Panc1 (cell line): ENCODE results near the gene SLC25A33. TPM values are rescaled to one million over a fixed set of nuclear protein-coding genes. Genes with fewer than 3 reads are reported as not detected.

Experiments used
- ATAC-seq: fragments of 200-7000 bp; cut with Tn5 transposase; 2 replicates; pipeline ENCODE4 v1.9.1; 2020; ENCODE audit warnings: mild to moderate bottlenecking, moderate library complexity
- BruUV-seq: library from RNA; stranded (reverse); fragments of 400-500 nt; replicated peaks from 2 replicates; lab custom pipeline; 2021; lab: Mats Ljungman, UMichigan
- CTCF ChIA-PET: fragments of 300-600 bp; sonication (Branson Sonifier 250); formaldehyde crosslinking; loops from one replicate; lab custom pipeline; 2022; ENCODE audit warnings: antibody characterized with exemption; lab: Charles Lee
- POLR2A ChIA-PET: fragments of 300-600 bp; sonication (Branson Sonifier 250); formaldehyde crosslinking; loops from one replicate; lab custom pipeline; 2022; ENCODE audit warnings: antibody characterized with exemption; lab: Charles Lee
- DNase-seq: peaks from one replicate; pipeline ENCODE4 v3.0.0-alpha.2; 2010; ENCODE audit warnings: low read depth, low spot score
- H3K27ac ChIP-seq: 2 replicates; pipeline ENCODE4 v1.5.1; 2011; ENCODE audit warnings: mild to moderate bottlenecking, low read length, inconsistent platforms
- H3K27me3 ChIP-seq: fragments of 200-500 bp; sonication (Bioruptor generic); 2 replicates; pipeline ENCODE4 v1.6.0; 2014; ENCODE audit warnings: low read length, inconsistent platforms; ENCODE audit not compliant: control insufficient read depth, insufficient read depth
- H3K36me3 ChIP-seq: fragments of 200-500 bp; sonication (Bioruptor generic); 2 replicates; pipeline ENCODE4 v1.5.1; 2014; ENCODE audit warnings: inconsistent platforms, mild to moderate bottlenecking, low read length, moderate library complexity; ENCODE audit not compliant: control insufficient read depth, insufficient read depth
- H3K4me1 ChIP-seq: 2 replicates; pipeline ENCODE4 v1.5.1; 2011; ENCODE audit warnings: inconsistent platforms, mild to moderate bottlenecking, low read length, moderate library complexity; ENCODE audit not compliant: control insufficient read depth, insufficient read depth
- H3K4me3 ChIP-seq, 2 experiments: 2 replicates each; pipeline ENCODE4 v1.5.1; 2011 to 2012; ENCODE audit warnings: low read depth in 2 of 2, low read length in 2 of 2, mild to moderate bottlenecking in 2 of 2, inconsistent platforms in 1 of 2, moderate library complexity in 1 of 2
- H3K9me3 ChIP-seq: fragments of 200-500 bp; sonication (Bioruptor generic); 2 replicates; pipeline ENCODE4 v1.5.1; 2014; ENCODE audit warnings: low read depth, mild to moderate bottlenecking, inconsistent platforms, low read length, moderate library complexity; ENCODE audit not compliant: control insufficient read depth, insufficient read depth
- CTCF ChIP-seq: fragments of 450-650 bp; IDR thresholded peaks from 2 replicates; pipeline ENCODE4 v1.5.1; 2017; ENCODE audit warnings: mild to moderate bottlenecking
- POLR2AphosphoS5 ChIP-seq: IDR thresholded peaks from 2 replicates; pipeline ENCODE4 v1.6.1; 2012; ENCODE audit warnings: mild to moderate bottlenecking, low read depth, low read length, moderate library complexity
- REST ChIP-seq, 2 experiments: IDR thresholded peaks; 2 replicates each; pipeline ENCODE4 v1.6.1; 2011 to 2012; ENCODE audit warnings: low read depth in 2 of 2, control low read depth in 1 of 2, low read length in 1 of 2, mild to moderate bottlenecking in 1 of 2, moderate library complexity in 1 of 2; ENCODE audit not compliant: insufficient read depth in 1 of 2
- SIN3A ChIP-seq: IDR thresholded peaks from 2 replicates; pipeline ENCODE4 v1.6.1; 2012; ENCODE audit warnings: low read depth, mild to moderate bottlenecking, low read length, moderate library complexity, borderline replicate concordance; ENCODE audit not compliant: insufficient read depth
- TCF7L2 ChIP-seq: IDR thresholded peaks from 2 replicates; pipeline ENCODE4 v1.6.1; 2011; ENCODE audit warnings: mild to moderate bottlenecking, low read depth, low read length, inconsistent platforms
- in situ Hi-C: cut with HindIII; loops from 2 replicates; pipeline ENCODE4 v1.10.0; 2016; ENCODE audit warnings: low sequenced_read_pairs, low pct_unique_long_range_greater_than_20kb
- intact Hi-C: fragments of 100-400 bp; cut with micrococcal nuclease; formaldehyde crosslinking; loops from one replicate; pipeline ENCODE4 v1.10.0; 2022; ENCODE audit not compliant: unreplicated experiment
- total RNA-seq: library from RNA; stranded (reverse); gene quantifications from one replicate; pipeline ENCODE4 v1.2.1, GENCODE V29; 2021; ENCODE audit not compliant: unreplicated experiment

SLC25A33 gene
- total RNA-seq, 1 experiment from 2014 or later = 13.4 TPM

DNA sequence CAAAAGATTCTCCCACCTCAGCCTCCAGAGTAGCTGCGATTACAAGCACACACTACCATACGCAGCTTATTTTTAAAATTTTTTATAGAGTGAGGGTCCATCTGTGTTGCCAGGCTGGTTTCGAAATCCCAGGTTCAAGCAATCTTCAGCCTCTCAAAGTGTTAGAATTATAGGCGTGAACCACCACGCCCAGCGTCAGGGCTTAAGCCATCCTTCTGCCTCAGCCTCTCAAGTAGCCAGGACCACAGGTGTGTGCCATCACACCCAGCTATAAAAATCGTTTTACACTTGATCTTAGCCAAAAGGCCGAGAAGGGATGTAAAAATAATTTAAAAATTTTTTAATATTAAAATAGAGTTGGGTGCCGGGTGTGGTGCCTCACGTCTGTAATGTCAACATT lies 4.3 kb upstream of the SLC25A33 start:
- peaks cover 8% of the 10 kb centered on the region for H3K4me1 ChIP-seq
- DNase-seq (no peak), ATAC-seq (no peak)
- no peaks in the 10 kb centered on the region for H3K36me3 ChIP-seq
- ChIA-PET POLR2A (no interaction called here), CTCF (no interaction called here)
- in situ Hi-C loops (no loop called here), intact Hi-C loops (no loop called here)
- no peak overlapping the region for H3K4me3 ChIP-seq
- no peak overlapping the region for H3K27ac ChIP-seq
- no peaks in the 10 kb centered on the region for H3K27me3 ChIP-seq
- H3K9me3 ChIP-seq = no peaks in the 10 kb centered on the region
- TF ChIP-seq POLR2AphosphoS5 = no peak
- no peak for TF ChIP-seq CTCF
- TF ChIP-seq SIN3A = no peak
- no peak for TF ChIP-seq REST (IDR thresholded peaks at IDR 0.05; ENCODE audit: insufficient read depth in 1 of 2, low read depth in 2 of 2, low read length in 1 of 2)
- TF ChIP-seq TCF7L2 = no peak
- no TSS peak for BruUV-seq

GRCh38 chr1:9536301-9536700 lies 3.0 kb upstream of the SLC25A33 start:
- no TSS peak for BruUV-seq
- intact Hi-C loops = no loop called here

More at GRCh38 chr1:9536301-9536700, 3.0 kb upstream of the SLC25A33 start:
- no peak for ATAC-seq
- DNase-seq = no peak
- ChIA-PET POLR2A (no interaction called here), CTCF (no interaction called here)
- H3K27me3 ChIP-seq = no peaks in the 10 kb centered on the region
- peaks cover 10% of the 10 kb centered on the region for H3K4me1 ChIP-seq
- TF ChIP-seq TCF7L2 (no peak), POLR2AphosphoS5 (no peak), REST (IDR thresholded peaks at IDR 0.05; ENCODE audit: insufficient read depth in 1 of 2, low read depth in 2 of 2, low read length in 1 of 2) (no peak)
- H3K27ac ChIP-seq = no peak overlapping the region
- no peaks in the 10 kb centered on the region for H3K36me3 ChIP-seq
- in situ Hi-C loops = no loop called here
- H3K9me3 ChIP-seq = no peaks in the 10 kb centered on the region
- no peak overlapping the region for H3K4me3 ChIP-seq
